ENCODE data around the gene PHC3.

- TF ChIP-seq ZNF33A (CRISPR knock-in tag; IDR thresholded peaks at IDR 0.05; ENCODE audit: borderline replicate concordance), result 0 out of 2 replicates have a peak, but pooled peaks have one; percentile 23
- TF ChIP-seq CHD2 (IDR thresholded peaks at IDR 0.05; ENCODE audit: low read depth, low read length), result no peak
- no peak for TF ChIP-seq SRF (IDR thresholded peaks at IDR 0.05; ENCODE audit: low read depth, low read length)
- TF ChIP-seq POLR2A (IDR thresholded peaks at IDR 0.05; ENCODE audit: insufficient read depth in 1 of 2, low read depth in 2 of 2, low read length in 2 of 2), result peak; percentile 79 to 86
- peak; percentile 60 for TF ChIP-seq CTCF (CRISPR knock-in tag; IDR thresholded peaks at IDR 0.05)
- TF ChIP-seq, protein P1, sequence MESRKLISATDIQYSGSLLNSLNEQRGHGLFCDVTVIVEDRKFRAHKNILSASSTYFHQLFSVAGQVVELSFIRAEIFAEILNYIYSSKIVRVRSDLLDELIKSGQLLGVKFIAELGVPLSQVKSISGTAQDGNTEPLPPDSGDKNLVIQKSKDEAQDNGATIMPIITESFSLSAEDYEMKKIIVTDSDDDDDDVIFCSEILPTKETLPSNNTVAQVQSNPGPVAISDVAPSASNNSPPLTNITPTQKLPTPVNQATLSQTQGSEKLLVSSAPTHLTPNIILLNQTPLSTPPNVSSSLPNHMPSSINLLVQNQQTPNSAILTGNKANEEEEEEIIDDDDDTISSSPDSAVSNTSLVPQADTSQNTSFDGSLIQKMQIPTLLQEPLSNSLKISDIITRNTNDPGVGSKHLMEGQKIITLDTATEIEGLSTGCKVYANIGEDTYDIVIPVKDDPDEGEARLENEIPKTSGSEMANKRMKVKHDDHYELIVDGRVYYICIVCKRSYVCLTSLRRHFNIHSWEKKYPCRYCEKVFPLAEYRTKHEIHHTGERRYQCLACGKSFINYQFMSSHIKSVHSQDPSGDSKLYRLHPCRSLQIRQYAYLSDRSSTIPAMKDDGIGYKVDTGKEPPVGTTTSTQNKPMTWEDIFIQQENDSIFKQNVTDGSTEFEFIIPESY (CRISPR knock-in tag; IDR thresholded peaks at IDR 0.05), result no peak
- TF ChIP-seq CBX5 (CRISPR knock-in tag; IDR thresholded peaks at IDR 0.05; ENCODE audit: borderline replicate concordance), result no peak
- TF ChIP-seq SMARCC2 (IDR thresholded peaks at IDR 0.05), result no peak
- 0 out of 2 replicates have a peak, but pooled peaks have one; percentile 28 for TF ChIP-seq CREB1 (IDR thresholded peaks at IDR 0.05)
- TF ChIP-seq CREB1 (CRISPR knock-in tag; IDR thresholded peaks at IDR 0.05), result no peak
- peak; percentile 78; the same call in 1 of the 2 replicates for TF ChIP-seq CEBPB (IDR thresholded peaks at IDR 0.05; ENCODE audit: borderline replicate concordance, low read depth, low read length)
- TF ChIP-seq ZNF790 (CRISPR knock-in tag; IDR thresholded peaks at IDR 0.05; ENCODE audit: borderline replicate concordance), result no peak
- TF ChIP-seq MAZ (IDR thresholded peaks at IDR 0.05; ENCODE audit: borderline replicate concordance, low read depth, low read length), result peak; percentile 87
- peak; percentile 77 for TF ChIP-seq MAZ (CRISPR knock-in tag; IDR thresholded peaks at IDR 0.05; ENCODE audit: low read depth)
Observed at GRCh38 chr3:170180908-170181885, at the start of gene PHC3.
